ENCODE results near the gene SUMO4. TPM values are rescaled to one million over a fixed set of nuclear protein-coding genes. Genes with fewer than 3 reads are reported as not detected.

SUMO4 gene
- total and polyA plus RNA-seq, 10 of the 15 experiments (the other 5 are each of a cell fraction or from before 2014, with no cell fraction given): 0.07 to 5.3 (median 1.0) TPM; not detected in 1

GRCh38 chr6:149428606-149429005 is 28.5 kb downstream of the SUMO4 start:
- no TSS peak for BruUV-seq (replicated peaks)
- Histone ChIP-seq H3K9me3 (replicated peaks; ENCODE audit: control insufficient read depth, insufficient read depth, low read length) (no peaks in the 10 kb centered on the region), H3K27ac (ENCODE audit: control insufficient read depth, insufficient read depth) (no peak overlapping the region), H3K27me3 (replicated peaks in 1 of 2; ENCODE audit: control insufficient read depth in 2 of 2, insufficient read depth in 2 of 2, low read length in 1 of 2) (no peaks in the 10 kb centered on the region; a peak in 1 of 4 replicates), H4K20me1 (ENCODE audit: control insufficient read depth, insufficient read depth) (no peaks in the 10 kb centered on the region), H3K4me1 (ENCODE audit: control insufficient read depth, insufficient read depth, low read length) (no peaks in the 10 kb centered on the region), H3K36me3 (ENCODE audit: control insufficient read depth in 2 of 2, insufficient read depth in 2 of 2, low read length in 1 of 2) (no peaks in the 10 kb centered on the region), H3K9ac (ENCODE audit: control insufficient read depth, insufficient read depth, low read length) (no peak overlapping the region), H3K4me3 (no peak overlapping the region), H3K79me2 (ENCODE audit: control insufficient read depth, insufficient read depth, low read length) (no peaks in the 10 kb centered on the region), H3K4me2 (ENCODE audit: control insufficient read depth, insufficient read depth) (no peak overlapping the region), H2AFZ (ENCODE audit: control insufficient read depth, low read depth, low read length) (no peak overlapping the region)
- ChIA-PET RAD21 (ENCODE audit: unreplicated experiment) (interaction anchor here (0.7 to 2.7 kb wide), 9 partner anchors 90 to 851 kb away, joined by 3 to 7 read pairs (median 4); no protein-coding TSS in a partner anchor), SMC1A (ENCODE audit: uncharacterized antibody, unreplicated experiment) (interaction anchor here (0.5 to 8.1 kb wide), 11 partner anchors 15 to 739 kb away, joined by 3 to 135 read pairs (median 3); no protein-coding TSS in a partner anchor), CTCF (interaction anchor here (1.0 to 8.0 kb wide), 9 partner anchors 9 to 869 kb away, joined by 3 to 169 read pairs (median 7); no protein-coding TSS in a partner anchor), POLR2A (no interaction called here)
- intact Hi-C loops (cut with micrococcal nuclease; ENCODE audit: unreplicated experiment) (no loop called here), in situ Hi-C loops (cut with MboI) (loop anchor here (5.0 to 25.0 kb wide), 4 partner anchors 346 to 856 kb away; no protein-coding TSS in a partner anchor)
- no peak for FAIRE-seq
- ATAC-seq: no peak
- DNase-seq (ENCODE audit: low read depth, low spot score): no peak
- 59% methylated on average over 4 of the region's 4 CpGs for WGBS (ENCODE audit: insufficient coverage, insufficient replicate concordance, low lambda C conversion rate, missing lambda C conversion rate)
- no peak for TF ChIP-seq ZNF622 (IDR thresholded peaks at IDR 0.05)
- TF ChIP-seq, protein P1, sequence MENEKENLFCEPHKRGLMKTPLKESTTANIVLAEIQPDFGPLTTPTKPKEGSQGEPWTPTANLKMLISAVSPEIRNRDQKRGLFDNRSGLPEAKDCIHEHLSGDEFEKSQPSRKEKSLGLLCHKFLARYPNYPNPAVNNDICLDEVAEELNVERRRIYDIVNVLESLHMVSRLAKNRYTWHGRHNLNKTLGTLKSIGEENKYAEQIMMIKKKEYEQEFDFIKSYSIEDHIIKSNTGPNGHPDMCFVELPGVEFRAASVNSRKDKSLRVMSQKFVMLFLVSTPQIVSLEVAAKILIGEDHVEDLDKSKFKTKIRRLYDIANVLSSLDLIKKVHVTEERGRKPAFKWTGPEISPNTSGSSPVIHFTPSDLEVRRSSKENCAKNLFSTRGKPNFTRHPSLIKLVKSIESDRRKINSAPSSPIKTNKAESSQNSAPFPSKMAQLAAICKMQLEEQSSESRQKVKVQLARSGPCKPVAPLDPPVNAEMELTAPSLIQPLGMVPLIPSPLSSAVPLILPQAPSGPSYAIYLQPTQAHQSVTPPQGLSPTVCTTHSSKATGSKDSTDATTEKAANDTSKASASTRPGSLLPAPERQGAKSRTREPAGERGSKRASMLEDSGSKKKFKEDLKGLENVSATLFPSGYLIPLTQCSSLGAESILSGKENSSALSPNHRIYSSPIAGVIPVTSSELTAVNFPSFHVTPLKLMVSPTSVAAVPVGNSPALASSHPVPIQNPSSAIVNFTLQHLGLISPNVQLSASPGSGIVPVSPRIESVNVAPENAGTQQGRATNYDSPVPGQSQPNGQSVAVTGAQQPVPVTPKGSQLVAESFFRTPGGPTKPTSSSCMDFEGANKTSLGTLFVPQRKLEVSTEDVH (IDR thresholded peaks at IDR 0.05; ENCODE audit: low read depth, partially characterized antibody): no peak
- TF ChIP-seq TCF7 (IDR thresholded peaks at IDR 0.05; ENCODE audit: borderline replicate concordance): no peak
- TF ChIP-seq CHD2 (IDR thresholded peaks at IDR 0.05; ENCODE audit: borderline replicate concordance, low read depth, low read length): no peak
- no peak for TF ChIP-seq BCLAF1 (IDR thresholded peaks at IDR 0.05)
- TF ChIP-seq CBFB (IDR thresholded peaks at IDR 0.05; ENCODE audit: low read depth): no peak
- no peak for TF ChIP-seq BHLHE40 (IDR thresholded peaks at IDR 0.05; ENCODE audit: borderline replicate concordance in 1 of 2, low read depth in 2 of 2, low read length in 1 of 2)
- no peak for TF ChIP-seq FOXM1 (IDR thresholded peaks at IDR 0.05; ENCODE audit: low read depth, low read length)
- TF ChIP-seq CHD4 (IDR thresholded peaks at IDR 0.05): no peak
- no peak for TF ChIP-seq SMAD1 (IDR thresholded peaks at IDR 0.05; ENCODE audit: low read depth, partially characterized antibody)
- no peak for TF ChIP-seq SUZ12 (IDR thresholded peaks at IDR 0.05; ENCODE audit: unreplicated experiment)
- TF ChIP-seq, protein P2, sequence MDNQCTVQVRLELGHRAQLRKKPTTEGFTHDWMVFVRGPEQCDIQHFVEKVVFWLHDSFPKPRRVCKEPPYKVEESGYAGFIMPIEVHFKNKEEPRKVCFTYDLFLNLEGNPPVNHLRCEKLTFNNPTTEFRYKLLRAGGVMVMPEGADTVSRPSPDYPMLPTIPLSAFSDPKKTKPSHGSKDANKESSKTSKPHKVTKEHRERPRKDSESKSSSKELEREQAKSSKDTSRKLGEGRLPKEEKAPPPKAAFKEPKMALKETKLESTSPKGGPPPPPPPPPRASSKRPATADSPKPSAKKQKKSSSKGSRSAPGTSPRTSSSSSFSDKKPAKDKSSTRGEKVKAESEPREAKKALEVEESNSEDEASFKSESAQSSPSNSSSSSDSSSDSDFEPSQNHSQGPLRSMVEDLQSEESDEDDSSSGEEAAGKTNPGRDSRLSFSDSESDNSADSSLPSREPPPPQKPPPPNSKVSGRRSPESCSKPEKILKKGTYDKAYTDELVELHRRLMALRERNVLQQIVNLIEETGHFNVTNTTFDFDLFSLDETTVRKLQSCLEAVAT (IDR thresholded peaks at IDR 0.05): no peak
- TF ChIP-seq MAX (IDR thresholded peaks at IDR 0.05; ENCODE audit: low read depth, low read length): no peak
- no peak for TF ChIP-seq YBX1 (IDR thresholded peaks at IDR 0.05)
